ENCODE data around the gene LIN28B. TPM values are rescaled to one million over a fixed set of nuclear protein-coding genes. Genes with fewer than 3 reads are reported as not detected.
"Not testable (repeated sequence)": the region's sequence is repeated elsewhere in the genome, so short reads cannot be mapped to it uniquely, and the experiment has no call there.

Gene LIN28B
- total RNA-seq, 1 experiment from 2014 or later, result not detected

DNA sequence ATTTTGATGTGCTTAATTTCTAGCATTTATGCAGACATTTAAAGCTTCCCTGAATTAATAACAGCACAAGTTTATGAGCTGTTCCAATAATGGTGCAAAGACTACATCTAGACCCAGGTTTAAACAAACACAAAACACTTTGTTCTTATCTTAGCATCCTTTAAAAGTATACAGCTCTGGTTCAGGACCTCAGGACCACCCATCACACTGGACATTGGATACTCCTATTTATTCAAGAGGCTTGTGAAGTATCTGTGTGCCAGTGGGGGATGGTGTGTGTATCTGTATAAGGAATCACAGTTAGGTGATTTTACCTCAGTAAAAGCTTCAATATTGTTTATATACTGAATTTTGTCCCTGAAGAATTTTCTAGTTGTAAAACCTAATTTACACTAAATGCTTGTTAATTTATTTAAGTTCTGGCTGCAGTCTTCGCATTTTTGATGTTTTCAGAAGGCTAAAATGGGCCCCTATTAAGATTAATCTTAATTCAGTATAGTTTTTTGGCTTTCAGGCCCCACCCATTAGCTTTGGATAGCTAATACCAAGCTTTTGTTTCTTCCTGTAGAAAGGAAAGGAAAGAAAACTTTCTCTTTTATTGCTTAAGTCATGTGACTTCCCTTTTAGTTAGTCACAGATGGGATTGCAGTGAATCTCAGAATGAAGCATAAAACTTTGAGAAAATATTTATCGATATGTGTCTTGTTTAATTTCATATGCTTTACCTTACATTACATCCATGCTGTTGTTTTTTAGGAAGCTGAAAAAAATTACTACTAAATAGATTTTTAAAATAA, 13.1 kb downstream of the LIN28B start:
- Histone ChIP-seq H3K4me1 (replicated peaks) (no peaks in the 10 kb centered on the region), H3K27me3 (replicated peaks) (no peaks in the 10 kb centered on the region), H3K9me3 (replicated peaks) (no peaks in the 10 kb centered on the region), H3K36me3 (no peaks in the 10 kb centered on the region), H3K4me3 (no peak overlapping the region), H3K27ac (no peak overlapping the region)
- no peak for DNase-seq (ENCODE audit: low read depth in 1 of 2, low spot score in 2 of 2)

GRCh38 chr6:104973404-104973803, 16.5 kb downstream of the LIN28B start:
- H3K4me3 ChIP-seq, result no peak overlapping the region
- no peaks in the 10 kb centered on the region for H3K36me3 ChIP-seq
- no peaks in the 10 kb centered on the region for H3K4me1 ChIP-seq (replicated peaks)
- no peaks in the 10 kb centered on the region for H3K27me3 ChIP-seq (replicated peaks)
- H3K27ac ChIP-seq, result no peak overlapping the region
- H3K9me3 ChIP-seq (replicated peaks), result no peaks in the 10 kb centered on the region
- no peak for DNase-seq (ENCODE audit: low read depth in 1 of 2, low spot score in 2 of 2)

DNA sequence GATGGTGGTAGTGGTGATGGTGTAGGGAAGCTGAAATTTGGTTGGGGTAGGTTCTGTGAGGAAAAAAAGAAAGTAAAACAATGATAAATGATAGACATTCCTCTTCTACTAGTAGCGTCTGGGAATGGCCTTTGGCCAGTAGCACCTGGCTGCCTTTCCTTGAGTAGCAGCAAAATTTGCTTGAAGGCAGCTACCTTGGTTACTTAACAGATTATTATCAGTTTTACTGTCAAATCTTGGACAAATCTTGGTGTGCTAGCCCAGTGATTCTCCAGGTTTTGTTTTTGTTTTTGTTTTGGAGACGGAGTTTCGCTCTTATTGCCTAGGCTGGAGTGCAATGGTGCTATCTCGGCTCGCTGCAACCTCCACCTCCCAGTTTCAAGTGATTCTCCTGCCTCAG, 26.4 kb downstream of the LIN28B start:
- DNase-seq (ENCODE audit: low read depth in 1 of 2, low spot score in 2 of 2), result no peak
- H3K36me3 ChIP-seq, result no peaks in the 10 kb centered on the region
- H3K9me3 ChIP-seq (replicated peaks), result no peaks in the 10 kb centered on the region
- peaks cover 6% of the 10 kb centered on the region for H3K27me3 ChIP-seq (replicated peaks)
- no peaks in the 10 kb centered on the region for H3K4me1 ChIP-seq (replicated peaks)
- no peak overlapping the region for H3K4me3 ChIP-seq
- no peak overlapping the region for H3K27ac ChIP-seq

GRCh38 chr6:104983776-104984175, 26.9 kb downstream of the LIN28B start:
- Histone ChIP-seq H3K27me3 (replicated peaks) (peaks cover 6% of the 10 kb centered on the region), H3K4me1 (replicated peaks) (no peaks in the 10 kb centered on the region), H3K4me3 (no peak overlapping the region), H3K36me3 (no peaks in the 10 kb centered on the region), H3K9me3 (replicated peaks) (no peaks in the 10 kb centered on the region), H3K27ac (no peak overlapping the region)
- DNase-seq (ENCODE audit: low read depth in 1 of 2, low spot score in 2 of 2), result no peak

GRCh38 chr6:104984831-104985230, 27.9 kb downstream of the LIN28B start:
- no peaks in the 10 kb centered on the region for H3K36me3 ChIP-seq
- no peak for DNase-seq (ENCODE audit: low read depth in 1 of 2, low spot score in 2 of 2)
- no peaks in the 10 kb centered on the region for H3K9me3 ChIP-seq (replicated peaks)
- no peaks in the 10 kb centered on the region for H3K4me1 ChIP-seq (replicated peaks)
- H3K27me3 ChIP-seq (replicated peaks), result peaks cover 6% of the 10 kb centered on the region
- H3K4me3 ChIP-seq, result no peak overlapping the region
- H3K27ac ChIP-seq, result no peak overlapping the region

DNA sequence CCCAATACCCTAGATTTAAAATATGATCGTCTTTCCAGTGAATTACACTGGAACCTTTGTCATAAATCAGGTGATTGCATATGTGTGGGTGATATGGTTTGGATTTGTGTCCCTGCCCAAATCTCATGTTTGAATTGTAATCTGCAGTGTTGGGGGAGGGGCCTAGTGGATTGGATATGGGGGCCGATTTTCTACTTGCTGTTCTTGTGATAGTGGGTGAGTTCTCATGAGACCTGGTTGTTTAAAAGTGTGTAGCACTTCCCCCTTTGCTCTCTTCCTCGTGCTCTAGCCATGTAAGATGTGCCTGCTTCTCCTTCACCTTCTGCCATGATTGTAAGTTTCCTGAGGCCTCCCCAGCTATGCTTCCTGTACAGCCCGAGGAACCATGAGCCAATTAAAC, 29.0 kb downstream of the LIN28B start:
- not testable (repeated sequence) for H3K36me3 ChIP-seq; H3K9me3 ChIP-seq (replicated peaks); H3K4me3 ChIP-seq; H3K4me1 ChIP-seq (replicated peaks); DNase-seq (ENCODE audit: low read depth in 1 of 2, low spot score in 2 of 2); H3K27ac ChIP-seq; H3K27me3 ChIP-seq (replicated peaks)

- no peak overlapping the region for H3K4me3 ChIP-seq
- no peaks in the 10 kb centered on the region for H3K36me3 ChIP-seq
- peaks cover 6% of the 10 kb centered on the region for H3K27me3 ChIP-seq (replicated peaks)
- no peaks in the 10 kb centered on the region for H3K9me3 ChIP-seq (replicated peaks)
- no peak overlapping the region for H3K27ac ChIP-seq
- no peaks in the 10 kb centered on the region for H3K4me1 ChIP-seq (replicated peaks)
- DNase-seq (ENCODE audit: low read depth in 1 of 2, low spot score in 2 of 2), result no peak
Observed at GRCh38 chr6:104986625-104987024, 29.7 kb downstream of the LIN28B start.

GRCh38 chr6:104987218-104987617, 30.3 kb downstream of the LIN28B start:
- Histone ChIP-seq H3K27ac (no peak overlapping the region), H3K36me3 (no peaks in the 10 kb centered on the region), H3K4me3 (no peak overlapping the region), H3K27me3 (replicated peaks) (peaks cover 6% of the 10 kb centered on the region), H3K4me1 (replicated peaks) (no peaks in the 10 kb centered on the region), H3K9me3 (replicated peaks) (no peaks in the 10 kb centered on the region)
- no peak for DNase-seq (ENCODE audit: low read depth in 1 of 2, low spot score in 2 of 2)

GRCh38 chr6:104990085-104990484, 33.2 kb downstream of the LIN28B start:
- no peak overlapping the region for H3K27ac ChIP-seq
- DNase-seq (ENCODE audit: low read depth in 1 of 2, low spot score in 2 of 2), result no peak
- H3K36me3 ChIP-seq, result no peaks in the 10 kb centered on the region
- H3K27me3 ChIP-seq (replicated peaks), result peaks cover under 1% of the 10 kb centered on the region
- no peaks in the 10 kb centered on the region for H3K9me3 ChIP-seq (replicated peaks)
- H3K4me1 ChIP-seq (replicated peaks), result no peaks in the 10 kb centered on the region
- no peak overlapping the region for H3K4me3 ChIP-seq

GRCh38 chr6:104991062-104991461, 34.2 kb downstream of the LIN28B start:
- H3K27ac ChIP-seq; DNase-seq (ENCODE audit: low read depth in 1 of 2, low spot score in 2 of 2); H3K9me3 ChIP-seq (replicated peaks); H3K4me3 ChIP-seq; H3K4me1 ChIP-seq (replicated peaks); H3K27me3 ChIP-seq (replicated peaks); H3K36me3 ChIP-seq: not testable (repeated sequence)

GRCh38 chr6:104993576-104993975, 36.7 kb downstream of the LIN28B start:
- not testable (repeated sequence) for H3K4me1 ChIP-seq (replicated peaks); H3K9me3 ChIP-seq (replicated peaks); H3K36me3 ChIP-seq; H3K4me3 ChIP-seq; H3K27ac ChIP-seq; H3K27me3 ChIP-seq (replicated peaks); DNase-seq (ENCODE audit: low read depth in 1 of 2, low spot score in 2 of 2)

- no peak overlapping the region for H3K4me3 ChIP-seq
- H3K27ac ChIP-seq, result no peak overlapping the region
- no peaks in the 10 kb centered on the region for H3K36me3 ChIP-seq
- H3K9me3 ChIP-seq (replicated peaks), result no peaks in the 10 kb centered on the region
- DNase-seq (ENCODE audit: low read depth in 1 of 2, low spot score in 2 of 2), result peak in 1 of 2 experiments; percentile 16
- no peaks in the 10 kb centered on the region for H3K27me3 ChIP-seq (replicated peaks)
- no peaks in the 10 kb centered on the region for H3K4me1 ChIP-seq (replicated peaks)
Observed at GRCh38 chr6:104995989-104996617, 39.2 kb downstream of the LIN28B start.

- no peak overlapping the region for H3K27ac ChIP-seq
- no peaks in the 10 kb centered on the region for H3K4me1 ChIP-seq (replicated peaks)
- no peaks in the 10 kb centered on the region for H3K27me3 ChIP-seq (replicated peaks)
- no peak for DNase-seq (ENCODE audit: low read depth in 1 of 2, low spot score in 2 of 2)
- H3K9me3 ChIP-seq (replicated peaks), result no peaks in the 10 kb centered on the region
- no peak overlapping the region for H3K4me3 ChIP-seq
- H3K36me3 ChIP-seq, result no peaks in the 10 kb centered on the region
Observed at GRCh38 chr6:105001063-105001462, 44.2 kb downstream of the LIN28B start.

DNA sequence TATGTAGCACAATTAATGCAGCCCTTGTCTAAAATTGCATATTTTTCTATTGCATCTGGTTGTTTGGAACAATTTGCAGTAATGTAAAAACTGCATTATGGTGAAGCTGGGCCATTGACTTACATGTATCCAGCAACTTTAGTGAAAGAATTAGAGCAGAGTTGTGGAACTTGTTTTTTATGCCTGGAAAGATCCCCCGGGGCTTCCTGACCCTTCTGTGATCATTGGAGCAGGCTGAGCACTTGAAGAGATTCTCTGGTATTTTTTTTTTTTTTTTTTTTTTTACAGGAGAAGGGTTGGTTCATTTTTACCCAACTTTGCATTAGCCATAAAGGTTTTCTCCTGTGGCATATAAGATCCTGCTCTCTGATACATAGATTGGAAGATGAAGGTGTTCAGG, 45.0 kb downstream of the LIN28B start:
- no peak overlapping the region for H3K4me3 ChIP-seq
- H3K36me3 ChIP-seq, result no peaks in the 10 kb centered on the region
- H3K27ac ChIP-seq, result no peak overlapping the region
- H3K9me3 ChIP-seq (replicated peaks), result no peaks in the 10 kb centered on the region
- no peaks in the 10 kb centered on the region for H3K27me3 ChIP-seq (replicated peaks)
- DNase-seq (ENCODE audit: low read depth in 1 of 2, low spot score in 2 of 2), result no peak
- no peaks in the 10 kb centered on the region for H3K4me1 ChIP-seq (replicated peaks)
